ENCODE data around the gene MCFD2. TPM values are rescaled to one million over a fixed set of nuclear protein-coding genes. Genes with fewer than 3 reads are reported as not detected.

The MCFD2 gene
- total RNA-seq, 2 experiments from 2014 or later = 55.7 to 75.2 TPM

DNA sequence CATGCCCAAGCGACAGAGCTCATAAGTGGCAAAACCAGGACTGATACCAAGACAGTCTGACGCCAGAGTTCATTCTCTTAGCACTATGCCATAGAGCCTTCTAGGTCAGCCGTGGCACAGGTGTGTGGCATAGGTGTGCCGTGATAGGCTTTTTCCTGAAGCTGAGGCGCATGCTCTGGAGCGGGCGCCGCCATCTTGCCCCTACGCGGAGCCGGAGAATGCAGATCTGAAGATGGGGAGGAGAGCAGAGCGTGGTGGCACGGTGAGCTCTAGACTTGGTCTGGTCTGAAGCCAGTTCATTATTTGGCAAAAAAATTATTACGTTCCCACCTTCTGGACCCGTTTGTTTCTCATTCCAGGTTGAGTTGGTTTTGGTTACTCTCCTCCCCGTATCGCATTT is 16.6 kb downstream of the MCFD2 start:
- no peaks in the 10 kb centered on the region for H3K9me3 ChIP-seq (ENCODE audit: low read length)
- no peak overlapping the region for H2AFZ ChIP-seq (ENCODE audit: low read length)
- H3K27ac ChIP-seq (ENCODE audit: low read depth, low read length, poor library complexity, severe bottlenecking) = no peak overlapping the region
- no peaks in the 10 kb centered on the region for H3K4me1 ChIP-seq (ENCODE audit: insufficient read depth, low read length, poor library complexity, severe bottlenecking)
- H3K36me3 ChIP-seq (ENCODE audit: insufficient read depth, low read length) = no peaks in the 10 kb centered on the region
- no peaks in the 10 kb centered on the region for H4K20me1 ChIP-seq (ENCODE audit: insufficient read depth, low read length)
- ChIA-PET CTCF (ENCODE audit: unreplicated experiment) (no interaction called here), POLR2A (no interaction called here)
- H3K4me2 ChIP-seq (ENCODE audit: low read length) = no peak overlapping the region
- H3K4me3 ChIP-seq (ENCODE audit: low read depth, low read length, poor library complexity, severe bottlenecking) = no peak overlapping the region
- no TSS peak for BruUV-seq (replicated peaks)
- intact Hi-C loops (cut with micrococcal nuclease; ENCODE audit: unreplicated experiment) = no loop called here
- H3K9me2 ChIP-seq (ENCODE audit: insufficient read depth, low read length) = no peaks in the 10 kb centered on the region
- no peak for TF ChIP-seq EZH2phosphoT487 (IDR thresholded peaks at IDR 0.05; ENCODE audit: borderline replicate concordance, low read depth, low read length)
- TF ChIP-seq, protein P1, sequence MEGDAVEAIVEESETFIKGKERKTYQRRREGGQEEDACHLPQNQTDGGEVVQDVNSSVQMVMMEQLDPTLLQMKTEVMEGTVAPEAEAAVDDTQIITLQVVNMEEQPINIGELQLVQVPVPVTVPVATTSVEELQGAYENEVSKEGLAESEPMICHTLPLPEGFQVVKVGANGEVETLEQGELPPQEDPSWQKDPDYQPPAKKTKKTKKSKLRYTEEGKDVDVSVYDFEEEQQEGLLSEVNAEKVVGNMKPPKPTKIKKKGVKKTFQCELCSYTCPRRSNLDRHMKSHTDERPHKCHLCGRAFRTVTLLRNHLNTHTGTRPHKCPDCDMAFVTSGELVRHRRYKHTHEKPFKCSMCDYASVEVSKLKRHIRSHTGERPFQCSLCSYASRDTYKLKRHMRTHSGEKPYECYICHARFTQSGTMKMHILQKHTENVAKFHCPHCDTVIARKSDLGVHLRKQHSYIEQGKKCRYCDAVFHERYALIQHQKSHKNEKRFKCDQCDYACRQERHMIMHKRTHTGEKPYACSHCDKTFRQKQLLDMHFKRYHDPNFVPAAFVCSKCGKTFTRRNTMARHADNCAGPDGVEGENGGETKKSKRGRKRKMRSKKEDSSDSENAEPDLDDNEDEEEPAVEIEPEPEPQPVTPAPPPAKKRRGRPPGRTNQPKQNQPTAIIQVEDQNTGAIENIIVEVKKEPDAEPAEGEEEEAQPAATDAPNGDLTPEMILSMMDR (conservative IDR thresholded peaks at IDR 0.05; ENCODE audit: low read length) = no peak
- DNase-seq (ENCODE audit: low spot score) = no peak
- no peaks in the 10 kb centered on the region for H3K79me2 ChIP-seq (ENCODE audit: insufficient read depth, low read depth, low read length)

DNA sequence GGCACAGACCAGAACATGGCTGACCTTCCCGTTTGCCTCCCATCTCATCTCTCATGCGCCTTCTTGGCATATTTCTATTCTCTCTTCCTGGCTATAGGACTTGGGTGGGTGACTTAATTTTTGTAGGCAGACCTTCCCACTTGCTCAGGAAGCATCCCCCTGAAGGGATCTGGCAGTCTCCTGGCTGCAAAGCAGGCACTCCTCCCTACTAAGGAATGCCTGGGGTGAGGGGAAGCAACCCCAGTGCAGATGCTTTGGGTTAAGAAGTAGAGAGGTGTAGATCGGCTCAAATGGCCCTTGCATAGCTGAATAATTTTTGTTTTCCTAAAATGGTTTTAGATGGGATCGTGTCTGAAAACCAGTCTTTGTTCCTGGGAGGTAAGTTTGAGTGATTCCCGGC is 17.6 kb downstream of the MCFD2 start:
- CTCF ChIA-PET (ENCODE audit: unreplicated experiment) = no interaction called here

DNA sequence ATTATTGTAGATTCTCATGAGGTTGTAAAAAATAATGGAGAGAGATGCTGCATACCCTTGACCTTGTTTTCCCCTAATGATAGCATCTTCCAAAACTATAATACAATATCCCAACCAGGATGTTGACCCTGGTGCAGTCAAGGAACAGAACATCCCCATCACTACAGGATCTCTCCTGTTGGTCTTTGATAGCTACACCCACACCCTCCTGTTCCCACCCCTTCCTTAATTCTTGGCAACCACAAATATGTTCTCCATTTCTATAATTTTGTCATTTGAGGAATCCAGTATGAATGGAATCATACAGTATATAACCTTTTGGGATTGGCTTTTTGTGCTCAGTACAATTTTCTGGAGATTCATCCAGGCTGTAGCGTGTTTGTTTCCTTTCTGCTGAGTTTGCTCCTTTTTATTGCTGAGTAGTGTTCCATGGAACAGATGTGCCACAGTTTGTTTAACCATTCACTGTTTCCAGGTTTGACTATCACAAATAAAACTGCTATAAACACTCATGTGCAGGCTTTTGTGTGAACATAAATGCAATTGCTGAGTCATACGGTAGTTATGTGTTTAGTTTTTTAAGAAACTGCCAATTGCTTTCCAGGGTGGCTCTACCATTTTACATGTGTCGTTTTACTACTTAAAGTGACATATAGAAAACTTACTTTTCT is 22.2 kb downstream of the MCFD2 start:
- H3K4me2 ChIP-seq (ENCODE audit: low read length) = no peak overlapping the region
- no peak overlapping the region for H2AFZ ChIP-seq (ENCODE audit: low read length)
- no peaks in the 10 kb centered on the region for H3K4me1 ChIP-seq (ENCODE audit: insufficient read depth, low read length, poor library complexity, severe bottlenecking)
- no peak overlapping the region for H3K4me3 ChIP-seq (ENCODE audit: low read depth, low read length, poor library complexity, severe bottlenecking)
- no peaks in the 10 kb centered on the region for H3K9me2 ChIP-seq (ENCODE audit: insufficient read depth, low read length)
- no peaks in the 10 kb centered on the region for H3K9me3 ChIP-seq (ENCODE audit: low read length)
- CTCF ChIA-PET (ENCODE audit: unreplicated experiment) = no interaction called here
- POLR2A ChIA-PET = no interaction called here
- no TSS peak for BruUV-seq (replicated peaks)
- DNase-seq (ENCODE audit: low spot score) = no peak
- H3K36me3 ChIP-seq (ENCODE audit: insufficient read depth, low read length) = no peaks in the 10 kb centered on the region
- no peaks in the 10 kb centered on the region for H4K20me1 ChIP-seq (ENCODE audit: insufficient read depth, low read length)
- H3K79me2 ChIP-seq (ENCODE audit: insufficient read depth, low read depth, low read length) = no peaks in the 10 kb centered on the region
- TF ChIP-seq, protein P1 (conservative IDR thresholded peaks at IDR 0.05; ENCODE audit: low read length) = no peak
- TF ChIP-seq EZH2phosphoT487 (IDR thresholded peaks at IDR 0.05; ENCODE audit: borderline replicate concordance, low read depth, low read length) = no peak
- intact Hi-C loops (cut with micrococcal nuclease; ENCODE audit: unreplicated experiment) = no loop called here
- no peak overlapping the region for H3K27ac ChIP-seq (ENCODE audit: low read depth, low read length, poor library complexity, severe bottlenecking)

More for the DNA sequence above, 17.6 kb downstream of the MCFD2 start:
- BruUV-seq (replicated peaks) = no TSS peak
- Histone ChIP-seq H3K4me3 (ENCODE audit: low read depth, low read length, poor library complexity, severe bottlenecking) (no peak overlapping the region), H3K9me3 (ENCODE audit: low read length) (no peaks in the 10 kb centered on the region), H3K27ac (ENCODE audit: low read depth, low read length, poor library complexity, severe bottlenecking) (no peak overlapping the region), H3K9me2 (ENCODE audit: insufficient read depth, low read length) (no peaks in the 10 kb centered on the region), H2AFZ (ENCODE audit: low read length) (no peak overlapping the region), H3K4me2 (ENCODE audit: low read length) (no peak overlapping the region), H3K79me2 (ENCODE audit: insufficient read depth, low read depth, low read length) (no peaks in the 10 kb centered on the region), H3K4me1 (ENCODE audit: insufficient read depth, low read length, poor library complexity, severe bottlenecking) (no peaks in the 10 kb centered on the region), H4K20me1 (ENCODE audit: insufficient read depth, low read length) (no peaks in the 10 kb centered on the region), H3K36me3 (ENCODE audit: insufficient read depth, low read length) (no peaks in the 10 kb centered on the region)
- TF ChIP-seq, protein P1 (conservative IDR thresholded peaks at IDR 0.05; ENCODE audit: low read length) = no peak
- TF ChIP-seq EZH2phosphoT487 (IDR thresholded peaks at IDR 0.05; ENCODE audit: borderline replicate concordance, low read depth, low read length) = no peak
- no peak for DNase-seq (ENCODE audit: low spot score)
- intact Hi-C loops (cut with micrococcal nuclease; ENCODE audit: unreplicated experiment) = no loop called here
- POLR2A ChIA-PET = interaction anchor here (0.6 kb wide), 1 partner anchor 286 kb away, joined by 3 read pairs; no protein-coding TSS in a partner anchor
